Parathyroid adenoma (tissue), 2 donors: ENCODE measurements around the gene DCDC1.

Source experiments
- H2AFZ ChIP-seq: fragments of 300-600 bp; sonication (generic); one replicate; pipeline ENCODE4 v1.7.0; 2017; ENCODE audit warnings: antibody characterized with exemption, mild to moderate bottlenecking
- H3K27ac ChIP-seq: fragments of 300-600 bp; sonication (generic); one replicate; pipeline ENCODE4 v1.7.0; 2017
- H3K27me3 ChIP-seq: fragments of 300-600 bp; sonication (generic); one replicate; pipeline ENCODE4 v1.7.0; 2017; ENCODE audit warnings: low read length; ENCODE audit not compliant: control insufficient read depth, insufficient read depth
- H3K36me3 ChIP-seq: fragments of 300-600 bp; sonication (generic); one replicate; pipeline ENCODE4 v1.7.0; 2017; ENCODE audit warnings: low read length; ENCODE audit not compliant: control insufficient read depth, insufficient read depth
- H3K4me1 ChIP-seq: fragments of 300-600 bp; sonication (generic); one replicate; pipeline ENCODE4 v1.7.0; 2017; ENCODE audit warnings: control low read depth
- H3K4me2 ChIP-seq: fragments of 300-600 bp; sonication (generic); one replicate; pipeline ENCODE4 v1.7.0; 2017; ENCODE audit warnings: low read length
- H3K4me3 ChIP-seq: fragments of 300-600 bp; sonication (generic); one replicate; pipeline ENCODE4 v1.7.0; 2017; ENCODE audit warnings: low read depth, low read length
- H3K79me2 ChIP-seq: fragments of 300-600 bp; sonication (generic); one replicate; pipeline ENCODE4 v1.7.0; 2017; ENCODE audit warnings: control low read depth
- H3K9ac ChIP-seq: fragments of 300-600 bp; sonication (generic); one replicate; pipeline ENCODE4 v1.7.0; 2017; ENCODE audit warnings: mild to moderate bottlenecking
- H3K9me3 ChIP-seq: fragments of 300-600 bp; sonication (generic); one replicate; pipeline ENCODE4 v1.7.0; 2017; ENCODE audit warnings: low read length; ENCODE audit not compliant: control insufficient read depth
- TF ChIP-seq, protein P1 (sequence below): fragments of 300-600 bp; sonication (generic); IDR thresholded peaks from one replicate; pipeline ENCODE4 v1.7.0; 2017; ENCODE audit warnings: antibody characterized with exemption, mild to moderate bottlenecking
- donor health status: primary hyperparathyroidism.

Gene DCDC1

DNA sequence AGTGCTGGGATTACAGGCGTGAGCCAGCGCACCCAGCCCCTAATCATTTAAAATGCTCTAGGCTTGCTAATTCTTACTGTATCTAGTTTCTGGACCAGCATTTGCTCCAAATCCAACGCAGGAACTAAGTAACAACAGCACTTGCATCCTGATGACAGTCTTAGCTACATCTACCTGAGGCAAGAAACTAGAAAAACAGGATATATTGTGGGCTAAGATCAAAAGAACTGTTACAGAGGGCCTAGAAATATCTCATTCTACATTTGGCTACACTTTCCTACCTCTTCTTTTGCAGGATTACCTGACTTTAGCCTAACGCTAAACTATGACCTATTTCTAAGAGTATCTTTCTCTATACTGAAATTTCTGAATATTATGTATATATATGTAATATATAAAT is 7.8 kb downstream of the DCDC1 start:
- Histone ChIP-seq H3K27ac (no peak overlapping the region), H3K4me2 (no peak overlapping the region), H3K9me3 (no peaks in the 10 kb centered on the region), H3K36me3 (no peaks in the 10 kb centered on the region), H3K4me3 (no peak overlapping the region), H2AFZ (no peak overlapping the region), H3K27me3 (no peaks in the 10 kb centered on the region), H3K4me1 (no peaks in the 10 kb centered on the region), H3K9ac (no peak overlapping the region), H3K79me2 (no peaks in the 10 kb centered on the region)
- TF ChIP-seq, protein P1, sequence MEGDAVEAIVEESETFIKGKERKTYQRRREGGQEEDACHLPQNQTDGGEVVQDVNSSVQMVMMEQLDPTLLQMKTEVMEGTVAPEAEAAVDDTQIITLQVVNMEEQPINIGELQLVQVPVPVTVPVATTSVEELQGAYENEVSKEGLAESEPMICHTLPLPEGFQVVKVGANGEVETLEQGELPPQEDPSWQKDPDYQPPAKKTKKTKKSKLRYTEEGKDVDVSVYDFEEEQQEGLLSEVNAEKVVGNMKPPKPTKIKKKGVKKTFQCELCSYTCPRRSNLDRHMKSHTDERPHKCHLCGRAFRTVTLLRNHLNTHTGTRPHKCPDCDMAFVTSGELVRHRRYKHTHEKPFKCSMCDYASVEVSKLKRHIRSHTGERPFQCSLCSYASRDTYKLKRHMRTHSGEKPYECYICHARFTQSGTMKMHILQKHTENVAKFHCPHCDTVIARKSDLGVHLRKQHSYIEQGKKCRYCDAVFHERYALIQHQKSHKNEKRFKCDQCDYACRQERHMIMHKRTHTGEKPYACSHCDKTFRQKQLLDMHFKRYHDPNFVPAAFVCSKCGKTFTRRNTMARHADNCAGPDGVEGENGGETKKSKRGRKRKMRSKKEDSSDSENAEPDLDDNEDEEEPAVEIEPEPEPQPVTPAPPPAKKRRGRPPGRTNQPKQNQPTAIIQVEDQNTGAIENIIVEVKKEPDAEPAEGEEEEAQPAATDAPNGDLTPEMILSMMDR = no peak

DNA sequence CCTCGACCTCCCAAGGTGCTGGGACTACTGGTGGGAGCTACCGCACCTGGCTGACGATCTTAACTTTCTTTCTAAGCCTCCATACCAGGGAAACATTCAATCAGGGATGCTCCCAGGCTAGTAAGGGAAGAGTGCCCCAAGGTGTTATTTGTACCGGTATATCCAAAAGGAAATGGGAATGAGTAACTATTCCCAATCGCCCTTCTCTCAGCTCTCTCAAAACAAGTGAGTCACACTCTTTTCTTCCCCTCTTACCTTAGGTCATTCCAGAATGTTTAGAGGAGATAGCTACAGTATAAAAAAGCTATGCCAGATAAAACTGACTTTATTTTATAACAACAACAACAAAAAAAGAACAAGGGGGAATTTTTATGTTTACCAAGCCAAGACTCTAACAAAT is 13.7 kb downstream of the DCDC1 start:
- Histone ChIP-seq H3K27ac (no peak overlapping the region), H3K9ac (no peak overlapping the region), H3K9me3 (no peaks in the 10 kb centered on the region), H3K4me3 (no peak overlapping the region), H3K36me3 (no peaks in the 10 kb centered on the region), H3K4me2 (no peak overlapping the region), H2AFZ (no peak overlapping the region), H3K79me2 (no peaks in the 10 kb centered on the region), H3K4me1 (no peaks in the 10 kb centered on the region), H3K27me3 (no peaks in the 10 kb centered on the region)
- TF ChIP-seq, protein P1 = no peak

DNA sequence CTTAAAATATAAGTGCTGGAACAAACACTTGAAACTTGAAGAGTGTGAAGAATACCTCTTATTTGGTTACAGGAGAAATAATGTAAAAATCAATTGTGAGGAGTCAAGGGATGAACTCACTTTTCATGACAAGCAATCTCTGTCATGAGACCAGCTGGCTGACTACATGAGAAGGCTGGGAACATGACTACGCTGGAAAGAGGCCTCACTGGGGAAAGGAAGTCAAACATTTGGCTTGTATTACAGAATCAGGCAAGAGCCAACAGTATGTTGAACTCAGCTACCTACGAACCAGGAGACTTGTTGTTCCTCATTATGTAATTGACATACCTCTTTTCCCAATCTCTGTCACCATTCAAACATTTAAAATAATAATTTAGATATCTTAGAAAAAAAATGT is 14.4 kb downstream of the DCDC1 start:
- Histone ChIP-seq H3K27me3 (no peaks in the 10 kb centered on the region), H3K4me1 (no peaks in the 10 kb centered on the region), H2AFZ (no peak overlapping the region), H3K9ac (no peak overlapping the region), H3K4me2 (no peak overlapping the region), H3K9me3 (no peaks in the 10 kb centered on the region), H3K36me3 (no peaks in the 10 kb centered on the region), H3K27ac (no peak overlapping the region), H3K79me2 (no peaks in the 10 kb centered on the region), H3K4me3 (no peak overlapping the region)
- TF ChIP-seq, protein P1 = no peak

DNA sequence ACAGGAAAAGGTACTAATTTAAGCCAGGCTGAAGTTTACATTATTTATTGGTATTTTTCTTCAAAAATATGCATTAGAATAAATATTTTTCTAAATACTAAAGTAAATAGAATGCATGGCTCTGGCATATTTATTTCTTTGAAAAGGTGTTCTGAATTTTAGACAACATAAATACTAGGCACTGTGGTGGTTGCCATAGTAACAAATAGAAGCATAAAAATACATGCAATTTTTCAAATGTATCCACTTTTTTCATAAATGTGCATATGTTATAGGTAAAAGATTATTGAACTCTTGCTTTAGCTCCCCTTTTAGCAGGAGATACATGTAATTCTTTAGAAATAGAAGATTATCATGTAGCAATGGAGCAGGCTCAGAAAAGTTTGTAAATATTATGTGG is 18.4 kb downstream of the DCDC1 start:
- Histone ChIP-seq H3K4me2 (no peak overlapping the region), H3K27ac (no peak overlapping the region), H3K36me3 (no peaks in the 10 kb centered on the region), H3K4me3 (no peak overlapping the region), H2AFZ (no peak overlapping the region), H3K79me2 (no peaks in the 10 kb centered on the region), H3K9me3 (no peaks in the 10 kb centered on the region), H3K27me3 (no peaks in the 10 kb centered on the region), H3K4me1 (no peaks in the 10 kb centered on the region), H3K9ac (no peak overlapping the region)
- TF ChIP-seq, protein P1 = no peak

DNA sequence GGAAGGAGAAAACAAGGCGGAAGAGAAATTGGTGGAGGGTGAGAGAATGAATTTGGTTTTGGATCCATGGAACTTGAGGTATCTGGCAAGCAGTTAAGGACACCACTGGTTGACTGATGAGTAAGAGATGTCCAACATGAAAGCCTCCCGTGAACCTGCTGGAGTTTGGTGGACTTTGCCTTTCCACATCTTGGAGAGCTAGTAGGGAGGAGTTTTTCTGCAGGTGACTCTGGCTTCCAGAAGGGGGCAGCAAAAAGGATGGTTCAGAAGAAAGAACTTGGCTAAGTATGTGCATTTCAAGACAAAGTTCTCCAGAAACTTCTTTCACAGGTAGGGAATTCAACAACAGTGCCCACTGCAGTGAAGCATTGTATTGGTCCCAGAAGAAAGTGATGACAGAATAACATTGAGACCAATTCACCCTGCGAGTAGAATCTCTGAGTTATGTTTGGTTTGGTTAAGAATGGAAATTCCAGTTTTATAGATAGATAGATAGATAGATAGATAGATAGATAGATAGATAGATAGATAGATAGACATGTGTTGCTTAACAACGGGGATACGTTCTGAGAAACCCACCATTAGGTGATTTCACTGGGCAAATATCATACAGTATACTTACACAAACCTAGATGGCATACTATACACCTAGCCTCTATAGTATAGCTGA is 28.5 kb downstream of the DCDC1 start:
- Histone ChIP-seq H3K4me3 (no peak overlapping the region), H3K4me1 (no peaks in the 10 kb centered on the region), H3K27me3 (no peaks in the 10 kb centered on the region), H3K9ac (no peak overlapping the region), H3K27ac (no peak overlapping the region), H3K36me3 (no peaks in the 10 kb centered on the region), H2AFZ (no peak overlapping the region), H3K4me2 (no peak overlapping the region), H3K79me2 (no peaks in the 10 kb centered on the region), H3K9me3 (no peaks in the 10 kb centered on the region)
- TF ChIP-seq, protein P1 = no peak
